Tibial nerve (tissue), 4 donors: Measurements from ENCODE around the gene VARS2.
"Not testable (repeated sequence)": the region's sequence is repeated elsewhere in the genome, so short reads cannot be mapped to it uniquely, and the experiment has no call there.

ENCODE experiments used
- EP300 ChIP-seq, 2 donors: sonication (generic); formaldehyde crosslinking; IDR thresholded peaks; one replicate each; pipeline ENCODE4 v1.6.1; 2017; ENCODE audit warnings: antibody characterized with exemption in 2 of 2, mild to moderate bottlenecking in 1 of 2
- POLR2A ChIP-seq, 2 donors: fragments of 450-650 bp; IDR thresholded peaks; one replicate each; pipeline ENCODE4 v1.6.1; 2017; ENCODE audit warnings: antibody characterized with exemption in 2 of 2, mild to moderate bottlenecking in 2 of 2, moderate library complexity in 2 of 2
- TF ChIP-seq, protein P1 (sequence below), 5 experiments: fragments of 200-600 bp in 3 of 5; fragments of 450-650 bp in 2 of 5; sonication (generic) in 3 of 5; IDR thresholded peaks; one replicate each; pipeline ENCODE4 v1.5.1; 2016 to 2019; ENCODE audit warnings: antibody characterized with exemption in 5 of 5, mild to moderate bottlenecking in 3 of 5, moderate library complexity in 2 of 5

DNA sequence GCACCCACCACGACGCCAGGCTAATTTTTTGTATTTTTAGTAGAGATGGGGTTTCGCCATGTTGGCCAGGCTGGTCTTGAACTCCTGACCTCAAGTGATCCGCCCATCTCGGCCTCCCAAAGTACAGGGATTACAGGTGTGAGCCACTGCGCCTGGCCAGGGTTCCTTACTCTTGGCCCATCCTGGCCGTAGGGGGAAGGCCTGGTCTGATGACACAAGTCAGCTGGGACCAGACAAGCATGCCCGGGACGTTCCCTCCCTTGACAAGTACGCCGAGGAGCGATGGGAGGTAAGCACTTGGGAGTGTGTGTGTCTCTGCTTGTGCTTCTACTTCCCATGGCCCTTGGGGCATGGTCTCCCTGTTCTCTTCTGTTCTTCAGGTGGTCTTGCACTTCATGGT, 3.6 kb upstream of the VARS2 start:
- TF ChIP-seq, protein P1, sequence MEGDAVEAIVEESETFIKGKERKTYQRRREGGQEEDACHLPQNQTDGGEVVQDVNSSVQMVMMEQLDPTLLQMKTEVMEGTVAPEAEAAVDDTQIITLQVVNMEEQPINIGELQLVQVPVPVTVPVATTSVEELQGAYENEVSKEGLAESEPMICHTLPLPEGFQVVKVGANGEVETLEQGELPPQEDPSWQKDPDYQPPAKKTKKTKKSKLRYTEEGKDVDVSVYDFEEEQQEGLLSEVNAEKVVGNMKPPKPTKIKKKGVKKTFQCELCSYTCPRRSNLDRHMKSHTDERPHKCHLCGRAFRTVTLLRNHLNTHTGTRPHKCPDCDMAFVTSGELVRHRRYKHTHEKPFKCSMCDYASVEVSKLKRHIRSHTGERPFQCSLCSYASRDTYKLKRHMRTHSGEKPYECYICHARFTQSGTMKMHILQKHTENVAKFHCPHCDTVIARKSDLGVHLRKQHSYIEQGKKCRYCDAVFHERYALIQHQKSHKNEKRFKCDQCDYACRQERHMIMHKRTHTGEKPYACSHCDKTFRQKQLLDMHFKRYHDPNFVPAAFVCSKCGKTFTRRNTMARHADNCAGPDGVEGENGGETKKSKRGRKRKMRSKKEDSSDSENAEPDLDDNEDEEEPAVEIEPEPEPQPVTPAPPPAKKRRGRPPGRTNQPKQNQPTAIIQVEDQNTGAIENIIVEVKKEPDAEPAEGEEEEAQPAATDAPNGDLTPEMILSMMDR (IDR thresholded peaks at IDR 0.05), result not testable (repeated sequence)
- not testable (repeated sequence) for TF ChIP-seq POLR2A, EP300 (IDR thresholded peaks at IDR 0.05)
